Endothelial cell of umbilical vein (primary cell): ENCODE results near the gene MDGA2.

Experiments
- CTCF ChIP-seq, 2 donors: IDR thresholded peaks; 1 replicate in 1 of 2; 2 replicates in 1 of 2; pipeline ENCODE4 v1.5.1; 2011; ENCODE audit warnings: low read length in 2 of 2, mild to moderate bottlenecking in 2 of 2, moderate library complexity in 2 of 2, control low read depth in 1 of 2, inconsistent platforms in 1 of 2, low read depth in 1 of 2; ENCODE audit not compliant: insufficient read depth in 1 of 2; ENCODE audit errors: extremely low read depth in 1 of 2
- MAX ChIP-seq: IDR thresholded peaks from 2 replicates; pipeline ENCODE4 v1.6.1; 2011; ENCODE audit not compliant: insufficient read depth, insufficient read length
- POLR2A ChIP-seq: IDR thresholded peaks from 2 replicates; pipeline ENCODE4 v1.6.1; 2012; ENCODE audit warnings: low read depth, mild to moderate bottlenecking, control low read depth, low read length
- POLR2AphosphoS5 ChIP-seq: IDR thresholded peaks from 2 replicates; pipeline ENCODE4 v1.6.1; 2012; ENCODE audit warnings: low read depth, mild to moderate bottlenecking, control low read depth, low read length, moderate library complexity; ENCODE audit not compliant: insufficient read depth

GRCh38 chr14:47102472-47102871 lies 572.9 kb downstream of the MDGA2 start:
- no peak for TF ChIP-seq CTCF (IDR thresholded peaks at IDR 0.05; ENCODE audit: extremely low read depth in 1 of 2, insufficient read depth in 1 of 2, low read depth in 1 of 2, low read length in 2 of 2)
- TF ChIP-seq MAX, result no peak
- no peak for TF ChIP-seq POLR2AphosphoS5
- no peak for TF ChIP-seq POLR2A
